NCI-H1092 (cell line): Measurements from ENCODE around the gene CXCL16.
"Not testable (repeated sequence)": the region's sequence is repeated elsewhere in the genome, so short reads cannot be mapped to it uniquely, and the experiment has no call there.

Experiments
- DNase-seq: peaks from one replicate; lab custom pipeline; 2025; lab: John Stamatoyannopoulos, UW

CXCL16 gene

DNA sequence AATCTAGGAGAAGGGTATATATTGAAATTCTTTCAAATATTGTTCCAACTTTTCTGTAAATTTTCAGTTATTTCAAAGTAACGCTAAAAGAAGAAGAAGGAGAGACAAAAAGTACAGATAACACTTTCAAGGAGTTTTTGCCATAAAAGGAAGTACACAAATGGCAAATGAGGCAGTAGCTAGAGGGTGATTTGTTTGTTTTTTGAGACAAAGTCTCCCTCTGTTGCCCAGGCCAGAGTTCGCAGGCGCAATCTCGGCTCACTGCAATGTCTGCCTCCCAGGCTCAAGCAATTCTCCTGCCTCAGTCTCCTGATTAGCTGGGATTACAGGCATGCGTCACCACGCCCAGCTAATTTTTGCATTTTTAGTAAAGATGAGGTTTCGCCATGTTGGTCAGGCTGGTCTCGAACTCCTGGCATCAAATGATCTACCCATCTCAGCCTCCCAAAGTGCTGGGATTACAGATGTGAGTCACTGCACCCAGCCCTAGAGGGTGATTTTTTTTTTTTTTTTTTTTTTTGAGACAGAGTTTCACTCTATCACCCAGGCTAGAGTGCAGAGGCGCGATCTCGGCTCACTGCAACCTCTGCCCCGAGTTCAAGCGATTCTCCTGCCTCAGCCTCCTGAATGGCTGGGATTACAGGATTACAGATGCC, 40.2 kb downstream of the CXCL16 start:
- DNase-seq, result not testable (repeated sequence)

GRCh38 chr17:4696437-4696805, 43.3 kb downstream of the CXCL16 start:
- no peak for DNase-seq

DNA sequence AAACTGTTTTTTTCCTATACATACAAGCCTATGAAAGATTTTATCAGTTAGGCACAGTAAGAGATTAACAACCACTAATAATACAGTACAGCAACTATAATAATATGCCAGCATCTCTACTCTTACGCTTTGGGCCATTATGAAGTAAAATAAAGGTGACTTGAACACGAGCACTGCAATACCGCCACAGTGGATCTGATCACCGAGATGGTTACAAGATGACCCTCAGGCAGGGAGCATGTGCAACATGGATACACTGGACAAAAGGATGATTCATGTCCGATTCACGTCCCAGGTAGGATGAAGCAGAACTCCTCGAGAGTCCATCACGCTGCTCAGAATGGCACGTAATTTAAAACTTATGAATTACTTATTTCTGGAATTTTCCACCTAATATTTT, 46.3 kb downstream of the CXCL16 start:
- DNase-seq, result no peak

- no peak for DNase-seq
Observed at GRCh38 chr17:4691686-4692085, 48.0 kb downstream of the CXCL16 start.

GRCh38 chr17:4690745-4691144, 49.0 kb downstream of the CXCL16 start:
- no peak for DNase-seq

GRCh38 chr17:4689872-4690271, 49.9 kb downstream of the CXCL16 start:
- not testable (repeated sequence) for DNase-seq

GRCh38 chr17:4683739-4684138, 56.0 kb downstream of the CXCL16 start:
- DNase-seq, result not testable (repeated sequence)
